ENCODE measurements around the gene PDE4D.

DNA sequence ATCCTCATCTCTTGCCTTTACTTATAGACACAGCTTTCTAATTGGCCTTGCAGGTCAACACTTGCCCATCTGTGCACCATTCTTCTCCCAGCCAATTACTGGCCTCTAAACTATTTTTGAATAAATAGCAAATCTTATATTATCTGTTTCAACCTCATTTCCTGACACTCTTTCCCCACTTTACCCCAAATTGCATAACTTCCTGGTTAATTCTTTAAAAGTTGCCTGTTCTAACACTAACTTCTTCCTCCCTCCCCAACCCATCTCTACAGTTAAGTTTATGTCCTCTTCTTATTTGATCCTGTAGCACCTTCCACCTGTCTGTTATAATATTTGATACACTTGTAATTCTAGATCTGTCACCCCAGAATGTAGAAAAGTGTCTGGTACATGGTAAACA is 372.1 kb downstream of the PDE4D start:
- TF ChIP-seq, protein P1, sequence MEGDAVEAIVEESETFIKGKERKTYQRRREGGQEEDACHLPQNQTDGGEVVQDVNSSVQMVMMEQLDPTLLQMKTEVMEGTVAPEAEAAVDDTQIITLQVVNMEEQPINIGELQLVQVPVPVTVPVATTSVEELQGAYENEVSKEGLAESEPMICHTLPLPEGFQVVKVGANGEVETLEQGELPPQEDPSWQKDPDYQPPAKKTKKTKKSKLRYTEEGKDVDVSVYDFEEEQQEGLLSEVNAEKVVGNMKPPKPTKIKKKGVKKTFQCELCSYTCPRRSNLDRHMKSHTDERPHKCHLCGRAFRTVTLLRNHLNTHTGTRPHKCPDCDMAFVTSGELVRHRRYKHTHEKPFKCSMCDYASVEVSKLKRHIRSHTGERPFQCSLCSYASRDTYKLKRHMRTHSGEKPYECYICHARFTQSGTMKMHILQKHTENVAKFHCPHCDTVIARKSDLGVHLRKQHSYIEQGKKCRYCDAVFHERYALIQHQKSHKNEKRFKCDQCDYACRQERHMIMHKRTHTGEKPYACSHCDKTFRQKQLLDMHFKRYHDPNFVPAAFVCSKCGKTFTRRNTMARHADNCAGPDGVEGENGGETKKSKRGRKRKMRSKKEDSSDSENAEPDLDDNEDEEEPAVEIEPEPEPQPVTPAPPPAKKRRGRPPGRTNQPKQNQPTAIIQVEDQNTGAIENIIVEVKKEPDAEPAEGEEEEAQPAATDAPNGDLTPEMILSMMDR (IDR thresholded peaks at IDR 0.05), result no peak
- TF ChIP-seq POLR2A (IDR thresholded peaks at IDR 0.05), result no peak

Data from tibial nerve (tissue), 3 donors.